Measurements from ENCODE around the gene TP53BP2. TPM values are rescaled to one million over a fixed set of nuclear protein-coding genes. Genes with fewer than 3 reads are reported as not detected.

The TP53BP2 gene
- polyA plus RNA-seq, 1 donor from 2014 or later: 25.2 TPM

DNA sequence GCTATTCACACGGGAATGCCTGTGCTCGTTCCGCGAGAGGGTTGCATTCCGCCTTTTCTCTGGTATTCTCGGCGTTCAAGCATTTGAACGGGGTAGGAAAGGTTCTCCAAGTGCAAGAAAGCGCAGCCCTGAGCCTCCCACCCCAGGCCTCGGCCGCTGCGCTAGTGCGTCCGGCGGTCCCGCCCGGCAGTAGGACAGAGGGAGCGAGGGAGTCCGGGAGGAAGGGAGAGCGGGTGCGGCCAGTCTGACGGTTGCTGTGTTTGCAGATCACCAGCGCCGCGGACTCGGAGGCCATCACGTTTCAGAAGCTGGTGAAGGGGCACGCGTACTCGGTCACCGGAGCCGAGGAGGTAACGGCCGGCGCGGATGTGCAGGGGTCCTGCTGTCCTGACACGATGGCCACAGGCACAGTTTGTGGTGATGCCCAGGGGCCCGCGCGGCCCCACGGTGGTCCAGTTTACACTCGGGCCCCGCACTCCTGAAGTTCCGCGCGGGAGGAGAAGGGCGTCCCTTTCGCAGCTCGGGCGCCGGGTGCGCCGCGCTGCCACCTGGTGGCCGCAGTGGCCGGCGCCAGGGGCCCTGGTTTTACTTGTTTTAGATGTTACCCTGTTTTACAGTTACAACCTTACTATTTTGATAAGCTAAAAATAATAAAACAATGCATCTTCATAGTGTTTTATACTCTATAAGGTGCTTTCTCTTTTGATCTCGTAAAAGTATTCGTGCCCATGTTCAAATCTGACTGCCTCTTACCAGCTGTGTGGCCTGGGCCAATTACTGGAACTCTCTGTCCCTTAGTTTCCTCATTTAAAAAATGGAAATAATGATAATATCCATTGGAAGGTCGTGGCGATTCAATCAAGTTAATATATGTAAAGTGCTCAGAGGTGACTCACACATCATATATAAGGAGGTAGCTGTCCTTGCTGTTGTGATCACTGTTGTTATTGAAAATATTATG lies 96.7 kb downstream of the TP53BP2 start:
- H4K20me1 ChIP-seq (ENCODE audit: insufficient read depth): no peaks in the 10 kb centered on the region
- no peak overlapping the region for H3K9ac ChIP-seq (ENCODE audit: low read length)
- H3F3A ChIP-seq (ENCODE audit: insufficient read depth, low read length, poor library complexity, severe bottlenecking): no peaks in the 10 kb centered on the region
- no peaks in the 10 kb centered on the region for H3K9me3 ChIP-seq (ENCODE audit: low read length)
- no peak overlapping the region for H3K27ac ChIP-seq (ENCODE audit: low read length)
- H3K4me2 ChIP-seq (ENCODE audit: low read length): peak overlapping the region; percentile 19
- H2AFZ ChIP-seq (ENCODE audit: low read depth, low read length): no peak overlapping the region
- no peaks in the 10 kb centered on the region for H3K9me2 ChIP-seq (ENCODE audit: insufficient read depth, low read length)
- no peaks in the 10 kb centered on the region for H3K79me2 ChIP-seq (replicated peaks; ENCODE audit: insufficient read depth, low read length)
- H3K4me3 ChIP-seq (ENCODE audit: low read length): peak overlapping the region; percentile 59
- peaks cover 7% of the 10 kb centered on the region for H3K27me3 ChIP-seq (ENCODE audit: insufficient read depth, low read depth, low read length)
- TF ChIP-seq, protein P1, sequence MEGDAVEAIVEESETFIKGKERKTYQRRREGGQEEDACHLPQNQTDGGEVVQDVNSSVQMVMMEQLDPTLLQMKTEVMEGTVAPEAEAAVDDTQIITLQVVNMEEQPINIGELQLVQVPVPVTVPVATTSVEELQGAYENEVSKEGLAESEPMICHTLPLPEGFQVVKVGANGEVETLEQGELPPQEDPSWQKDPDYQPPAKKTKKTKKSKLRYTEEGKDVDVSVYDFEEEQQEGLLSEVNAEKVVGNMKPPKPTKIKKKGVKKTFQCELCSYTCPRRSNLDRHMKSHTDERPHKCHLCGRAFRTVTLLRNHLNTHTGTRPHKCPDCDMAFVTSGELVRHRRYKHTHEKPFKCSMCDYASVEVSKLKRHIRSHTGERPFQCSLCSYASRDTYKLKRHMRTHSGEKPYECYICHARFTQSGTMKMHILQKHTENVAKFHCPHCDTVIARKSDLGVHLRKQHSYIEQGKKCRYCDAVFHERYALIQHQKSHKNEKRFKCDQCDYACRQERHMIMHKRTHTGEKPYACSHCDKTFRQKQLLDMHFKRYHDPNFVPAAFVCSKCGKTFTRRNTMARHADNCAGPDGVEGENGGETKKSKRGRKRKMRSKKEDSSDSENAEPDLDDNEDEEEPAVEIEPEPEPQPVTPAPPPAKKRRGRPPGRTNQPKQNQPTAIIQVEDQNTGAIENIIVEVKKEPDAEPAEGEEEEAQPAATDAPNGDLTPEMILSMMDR (IDR thresholded peaks at IDR 0.05; ENCODE audit: poor library complexity, severe bottlenecking): peak; percentile 87
- TF ChIP-seq RAD21 (conservative IDR thresholded peaks at IDR 0.05) (peak; percentile 70), SMC3 (conservative IDR thresholded peaks at IDR 0.05; ENCODE audit: poor library complexity) (peak; percentile 92), EZH2 (IDR thresholded peaks at IDR 0.05; ENCODE audit: borderline replicate concordance, insufficient read depth, low read length, poor library complexity, severe bottlenecking) (no peak)
- no peaks in the 10 kb centered on the region for H3K36me3 ChIP-seq (ENCODE audit: insufficient read depth, low read length)

DNA sequence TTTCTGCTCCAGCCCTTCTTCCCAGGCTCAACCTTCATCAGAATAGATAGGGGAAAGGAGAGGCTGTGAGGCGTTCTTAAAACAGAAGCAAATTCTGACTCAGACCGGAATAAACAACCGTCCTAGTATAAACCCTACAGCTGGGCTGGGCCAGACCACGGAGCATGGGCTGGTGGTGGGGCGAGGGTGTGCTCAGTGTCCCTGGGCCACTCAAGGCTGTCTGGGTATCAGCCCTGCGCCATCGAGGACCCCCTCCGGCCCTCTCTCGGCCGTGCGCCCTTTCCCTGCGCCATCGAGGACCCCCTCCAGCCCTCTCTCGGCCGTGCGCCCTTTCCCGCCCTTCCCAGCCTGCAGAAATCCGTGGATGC lies 97.4 kb downstream of the TP53BP2 start:
- TF ChIP-seq MXI1 (conservative IDR thresholded peaks at IDR 0.05; ENCODE audit: poor library complexity, severe bottlenecking) (no peak), SMC3 (conservative IDR thresholded peaks at IDR 0.05; ENCODE audit: poor library complexity) (no peak), TAF1 (IDR thresholded peaks at IDR 0.05; ENCODE audit: low read depth) (no peak), EP300 (conservative IDR thresholded peaks at IDR 0.05; ENCODE audit: poor library complexity, severe bottlenecking) (no peak), EZH2 (IDR thresholded peaks at IDR 0.05; ENCODE audit: borderline replicate concordance, insufficient read depth, low read length, poor library complexity, severe bottlenecking) (no peak), POLR2AphosphoS5 (IDR thresholded peaks at IDR 0.05) (no peak), RAD21 (conservative IDR thresholded peaks at IDR 0.05) (no peak)
- TF ChIP-seq, protein P2, sequence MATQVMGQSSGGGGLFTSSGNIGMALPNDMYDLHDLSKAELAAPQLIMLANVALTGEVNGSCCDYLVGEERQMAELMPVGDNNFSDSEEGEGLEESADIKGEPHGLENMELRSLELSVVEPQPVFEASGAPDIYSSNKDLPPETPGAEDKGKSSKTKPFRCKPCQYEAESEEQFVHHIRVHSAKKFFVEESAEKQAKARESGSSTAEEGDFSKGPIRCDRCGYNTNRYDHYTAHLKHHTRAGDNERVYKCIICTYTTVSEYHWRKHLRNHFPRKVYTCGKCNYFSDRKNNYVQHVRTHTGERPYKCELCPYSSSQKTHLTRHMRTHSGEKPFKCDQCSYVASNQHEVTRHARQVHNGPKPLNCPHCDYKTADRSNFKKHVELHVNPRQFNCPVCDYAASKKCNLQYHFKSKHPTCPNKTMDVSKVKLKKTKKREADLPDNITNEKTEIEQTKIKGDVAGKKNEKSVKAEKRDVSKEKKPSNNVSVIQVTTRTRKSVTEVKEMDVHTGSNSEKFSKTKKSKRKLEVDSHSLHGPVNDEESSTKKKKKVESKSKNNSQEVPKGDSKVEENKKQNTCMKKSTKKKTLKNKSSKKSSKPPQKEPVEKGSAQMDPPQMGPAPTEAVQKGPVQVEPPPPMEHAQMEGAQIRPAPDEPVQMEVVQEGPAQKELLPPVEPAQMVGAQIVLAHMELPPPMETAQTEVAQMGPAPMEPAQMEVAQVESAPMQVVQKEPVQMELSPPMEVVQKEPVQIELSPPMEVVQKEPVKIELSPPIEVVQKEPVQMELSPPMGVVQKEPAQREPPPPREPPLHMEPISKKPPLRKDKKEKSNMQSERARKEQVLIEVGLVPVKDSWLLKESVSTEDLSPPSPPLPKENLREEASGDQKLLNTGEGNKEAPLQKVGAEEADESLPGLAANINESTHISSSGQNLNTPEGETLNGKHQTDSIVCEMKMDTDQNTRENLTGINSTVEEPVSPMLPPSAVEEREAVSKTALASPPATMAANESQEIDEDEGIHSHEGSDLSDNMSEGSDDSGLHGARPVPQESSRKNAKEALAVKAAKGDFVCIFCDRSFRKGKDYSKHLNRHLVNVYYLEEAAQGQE (IDR thresholded peaks at IDR 0.05; ENCODE audit: borderline replicate concordance): no peak
- TF ChIP-seq, protein P1 (IDR thresholded peaks at IDR 0.05; ENCODE audit: poor library complexity, severe bottlenecking): no peak
- H3K9me2 ChIP-seq (ENCODE audit: insufficient read depth, low read length): no peaks in the 10 kb centered on the region
- no peak overlapping the region for H3K27ac ChIP-seq (ENCODE audit: low read length)
- H3K36me3 ChIP-seq (ENCODE audit: insufficient read depth, low read length): no peaks in the 10 kb centered on the region
- H3K4me3 ChIP-seq (ENCODE audit: low read length): peak overlapping the region; percentile 59
- H3F3A ChIP-seq (ENCODE audit: insufficient read depth, low read length, poor library complexity, severe bottlenecking): no peaks in the 10 kb centered on the region
- H3K9ac ChIP-seq (ENCODE audit: low read length): no peak overlapping the region
- H3K79me2 ChIP-seq (replicated peaks; ENCODE audit: insufficient read depth, low read length): no peaks in the 10 kb centered on the region
- H3K27me3 ChIP-seq (ENCODE audit: insufficient read depth, low read depth, low read length): peaks cover 7% of the 10 kb centered on the region
- H2AFZ ChIP-seq (ENCODE audit: low read depth, low read length): no peak overlapping the region
- H4K20me1 ChIP-seq (ENCODE audit: insufficient read depth): no peaks in the 10 kb centered on the region
- no peak overlapping the region for H3K4me2 ChIP-seq (ENCODE audit: low read length)
- H3K9me3 ChIP-seq (ENCODE audit: low read length): no peaks in the 10 kb centered on the region

Measured in neural cell (in vitro differentiated cells).